Lower lobe of right lung (tissue), 2 donors: ENCODE measurements around the gene POTEE. TPM values are rescaled to one million over a fixed set of nuclear protein-coding genes. Genes with fewer than 3 reads are reported as not detected.
"Not testable (repeated sequence)": the region's sequence is repeated elsewhere in the genome, so short reads cannot be mapped to it uniquely, and the experiment has no call there.

Source experiments
- ATAC-seq, 2 donors: fragments of 200-7000 bp; cut with Tn5 transposase; one replicate each; pipeline ENCODE4 v1.9.1; 2020 to 2022; ENCODE audit warnings: mild to moderate bottlenecking in 2 of 2, moderate library complexity in 2 of 2
- DNase-seq: peaks from one replicate; pipeline ENCODE4 v3.0.0-alpha.2; 2020
- H3K27ac ChIP-seq: fragments of 200-600 bp; one replicate; pipeline ENCODE4 v1.8.0; 2022
- H3K27me3 ChIP-seq: fragments of 200-600 bp; one replicate; pipeline ENCODE4 v1.8.0; 2022; ENCODE audit warnings: low read depth
- H3K36me3 ChIP-seq: fragments of 200-600 bp; one replicate; pipeline ENCODE4 v1.8.0; 2022; ENCODE audit warnings: mild to moderate bottlenecking
- H3K4me1 ChIP-seq: fragments of 200-600 bp; one replicate; pipeline ENCODE4 v1.8.0; 2022
- H3K4me3 ChIP-seq: fragments of 200-600 bp; one replicate; pipeline ENCODE4 v1.8.0; 2022; ENCODE audit warnings: mild to moderate bottlenecking
- H3K9me3 ChIP-seq: fragments of 200-600 bp; one replicate; pipeline ENCODE4 v1.8.0; 2022
- intact Hi-C: fragments of 100-400 bp; cut with DNase I; formaldehyde crosslinking; loops from one replicate; pipeline ENCODE4 v1.11.0; 2022
- total RNA-seq: library from RNA; stranded (reverse); fragmentation: NEBNext Ultra II Directional; extraction: Animal tissue kit (Norgen Biotek cat#: 25700); gene quantifications from one replicate; pipeline ENCODE4 v1.2.1, GENCODE V29; 2021
- donor health status: DM: no; HTN: yes; CAD: no; lungs with severe emphysema.

Gene POTEE
- total RNA-seq, 1 donor from 2014 or later, result 0.18 TPM

GRCh38 chr2:131210434-131211211, 1.3 kb downstream of the POTEE start:
- H3K4me3 ChIP-seq, H3K27me3 ChIP-seq, intact Hi-C loops, H3K9me3 ChIP-seq, DNase-seq, H3K27ac ChIP-seq, H3K36me3 ChIP-seq, H3K4me1 ChIP-seq: not testable (repeated sequence)
- ATAC-seq, result peak in 1 of 2 donors; percentile 27

GRCh38 chr2:131217238-131217986, 8.1 kb downstream of the POTEE start:
- H3K27ac ChIP-seq, ATAC-seq, DNase-seq, H3K27me3 ChIP-seq, H3K4me3 ChIP-seq, H3K36me3 ChIP-seq, H3K9me3 ChIP-seq, H3K4me1 ChIP-seq, intact Hi-C loops: not testable (repeated sequence)

DNA sequence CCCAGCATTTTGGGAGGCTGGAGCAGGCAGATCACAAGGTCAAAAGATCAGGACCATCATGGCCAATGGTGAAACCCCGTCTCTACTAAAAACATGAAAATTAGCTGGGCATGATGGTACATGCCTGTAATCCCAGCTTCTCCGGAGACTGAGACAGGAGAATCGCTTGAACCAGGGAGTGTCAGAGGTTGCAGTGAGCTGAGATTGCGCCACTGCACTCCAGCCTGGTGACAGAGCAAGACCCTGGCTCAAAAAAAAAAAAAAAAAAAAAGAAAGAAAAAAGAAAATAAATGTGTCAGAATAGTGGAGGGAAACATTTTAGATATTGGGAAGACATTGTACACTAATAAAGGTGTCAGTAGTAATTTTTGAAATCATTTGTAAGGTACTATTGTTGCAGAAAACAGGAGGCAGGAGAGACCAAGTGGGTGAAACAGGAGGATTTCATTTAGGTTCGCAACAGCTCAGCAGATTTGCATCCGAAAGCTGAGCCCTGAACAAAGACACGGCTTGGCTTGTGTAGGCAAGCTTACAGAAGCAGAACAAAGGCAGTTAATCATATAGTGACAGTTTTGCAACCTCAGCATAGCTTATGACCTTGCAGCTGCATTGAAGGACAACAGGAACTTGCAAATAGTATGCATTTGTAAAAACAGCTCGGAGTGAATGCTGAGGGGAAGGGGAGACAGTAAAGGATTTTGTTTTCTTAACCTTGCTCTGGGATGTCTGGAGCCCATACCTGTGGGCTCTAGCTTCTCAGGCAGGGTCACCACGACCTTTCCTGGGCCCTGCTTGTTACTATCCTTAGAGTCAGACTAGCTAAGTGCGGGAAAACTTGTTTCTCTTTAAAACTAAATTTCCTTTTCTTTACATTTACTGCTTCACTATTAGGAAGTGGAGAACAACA, 26.5 kb downstream of the POTEE start:
- DNase-seq, H3K4me3 ChIP-seq, H3K27me3 ChIP-seq, H3K4me1 ChIP-seq, intact Hi-C loops, H3K36me3 ChIP-seq, H3K9me3 ChIP-seq, ATAC-seq, H3K27ac ChIP-seq: not testable (repeated sequence)

Other genes with a start within 250 kb of the POTEE start
- 74.1 TPM for gene FAM168B, start 116.1 kb upstream of the POTEE start, total RNA-seq
- gene PLEKHB2, start 104.2 kb upstream of the POTEE start, total RNA-seq, result 91.4 TPM
- gene RAB6D, start 154.6 kb downstream of the POTEE start, total RNA-seq, result not detected